HepG2 (cell line): ENCODE data around the gene S100A12. TPM values are rescaled to one million over a fixed set of nuclear protein-coding genes. Genes with fewer than 3 reads are reported as not detected.

Experiments used
- ATAC-seq: fragments of 200-7000 bp; cut with Tn5 transposase; 3 replicates; pipeline ENCODE4 v1.9.1; 2020; ENCODE audit warnings: mild to moderate bottlenecking, moderate library complexity
- BruUV-seq: library from RNA; stranded (reverse); fragments of 400-500 nt; replicated peaks from 2 replicates; lab custom pipeline; 2021; lab: Mats Ljungman, UMichigan
- CTCF ChIA-PET: fragments of 300-600 bp; formaldehyde crosslinking; extraction: SDS; loops from one replicate; lab custom pipeline; 2021; ENCODE audit warnings: low total read pairs, inconsistent platforms, low intra/inter-chr PET ratio; lab: Yijun Ruan, JAX
- POLR2A ChIA-PET: fragments of 350-600 bp; sonication (Branson Sonifier 250); formaldehyde crosslinking; loops from one replicate; lab custom pipeline; 2020; ENCODE audit warnings: antibody characterized with exemption, inconsistent platforms; lab: Yijun Ruan, JAX
- DNase-seq: peaks from one replicate; pipeline ENCODE4 v3.0.0-alpha.2; 2015; ENCODE audit warnings: low spot score
- FAIRE-seq: peaks from 3 replicates; lab custom pipeline; 2011; peaks lifted over from hg19 to GRCh38; lab: Jason Lieb, UNC
- H2AFZ ChIP-seq: one replicate; pipeline ENCODE4 v1.6.1; 2011; ENCODE audit warnings: low read length, inconsistent platforms
- H3K27ac ChIP-seq: fragments of 300-600 bp; 3 replicates; pipeline ENCODE4 v1.8.0; 2011; ENCODE audit warnings: mixed run types, mild to moderate bottlenecking, mixed read lengths, low read length, inconsistent platforms; ENCODE audit not compliant: insufficient read depth; ENCODE audit errors: extremely low read length
- H3K27me3 ChIP-seq, 2 experiments: fragments of 200-600 bp in 1 of 2; 2 replicates in 1 of 2; 3 replicates in 1 of 2; pipeline versions ENCODE4 v1.6.0 to v1.8.0; 2011; ENCODE audit warnings: low read length in 2 of 2, mild to moderate bottlenecking in 2 of 2, moderate library complexity in 2 of 2, inconsistent platforms in 1 of 2; ENCODE audit not compliant: insufficient read depth in 2 of 2, control insufficient read depth in 1 of 2
- H3K36me3 ChIP-seq, 2 experiments: fragments of 200-600 bp in 1 of 2; replicated peaks in 1 of 2; 2 replicates in 1 of 2; 3 replicates in 1 of 2; pipeline versions ENCODE4 v1.5.1 to v1.8.0; 2011; ENCODE audit warnings: low read length in 2 of 2, inconsistent platforms in 1 of 2; ENCODE audit not compliant: insufficient read depth in 2 of 2, control insufficient read depth in 1 of 2
- H3K4me1 ChIP-seq: 2 replicates; pipeline ENCODE4 v1.5.1; 2012; ENCODE audit warnings: low read length, inconsistent platforms; ENCODE audit not compliant: insufficient read depth
- H3K4me2 ChIP-seq: 2 replicates; pipeline ENCODE4 v1.6.0; 2011; ENCODE audit warnings: low read depth, low read length, inconsistent platforms
- H3K4me3 ChIP-seq, 3 experiments: fragments of 200-600 bp in 1 of 3; sonication (generic), shearing (Covaris generic) in 1 of 3; replicated peaks in 1 of 3; 2 replicates each; pipeline ENCODE4 v1.5.1; 2011 to 2016; ENCODE audit warnings: low read length in 3 of 3, inconsistent platforms in 2 of 3, low read depth in 2 of 3, mild to moderate bottlenecking in 2 of 3, control low read depth in 1 of 3, mixed read lengths in 1 of 3; ENCODE audit not compliant: insufficient read depth in 1 of 3
- H3K79me2 ChIP-seq: one replicate; pipeline ENCODE4 v1.6.1; 2011; ENCODE audit warnings: low read length, inconsistent platforms; ENCODE audit not compliant: insufficient read depth
- H3K9ac ChIP-seq: 2 replicates; pipeline ENCODE4 v1.6.0; 2011; ENCODE audit warnings: mild to moderate bottlenecking, low read depth, low read length, inconsistent platforms; ENCODE audit not compliant: insufficient read depth
- H3K9me3 ChIP-seq: 2 replicates; pipeline ENCODE4 v1.5.1; 2012; ENCODE audit warnings: mild to moderate bottlenecking, low read length
- H4K20me1 ChIP-seq: 2 replicates; pipeline ENCODE4 v1.6.0; 2011; ENCODE audit warnings: inconsistent platforms, mild to moderate bottlenecking, low read length, moderate library complexity; ENCODE audit not compliant: insufficient read depth
- PHB2 ChIP-seq: fragments of 450-650 bp; IDR thresholded peaks from 2 replicates; pipeline ENCODE4 v1.6.1; 2018; ENCODE audit not compliant: partially characterized antibody
- RAD51 ChIP-seq: fragments of 450-650 bp; IDR thresholded peaks from 2 replicates; pipeline ENCODE4 v1.6.1; 2016; ENCODE audit warnings: borderline replicate concordance
- REL ChIP-seq: sonication (generic); formaldehyde crosslinking; conservative IDR thresholded peaks from 2 replicates; pipeline ENCODE4 v1.8.0; 2022; ENCODE audit warnings: mild to moderate bottlenecking, missing genetic modification reagents, moderate library complexity
- RXRB ChIP-seq: IDR thresholded peaks from 2 replicates; pipeline ENCODE4 v1.6.1; 2016; ENCODE audit warnings: borderline replicate concordance, missing genetic modification reagents, missing compliant biosample characterization
- SMAD1 ChIP-seq: sonication (generic); formaldehyde crosslinking; IDR thresholded peaks from 2 replicates; pipeline ENCODE4 v1.4.0; 2020; ENCODE audit warnings: missing genetic modification reagents, low read depth, mild to moderate bottlenecking, borderline replicate concordance
- SUZ12 ChIP-seq: fragments of 150-350 bp; IDR thresholded peaks from 2 replicates; pipeline ENCODE4 v1.6.1; 2014; ENCODE audit warnings: low read depth, low read length
- TCF7L2 ChIP-seq: IDR thresholded peaks from 2 replicates; pipeline ENCODE4 v1.6.1; 2011; ENCODE audit warnings: mild to moderate bottlenecking, low read depth, low read length, moderate library complexity
- ZEB1 ChIP-seq: IDR thresholded peaks from 2 replicates; pipeline ENCODE4 v1.6.1; 2012; ENCODE audit warnings: mild to moderate bottlenecking, low read depth, inconsistent platforms; ENCODE audit not compliant: insufficient replicate concordance
- ZNF329 ChIP-seq: sonication (generic); formaldehyde crosslinking; IDR thresholded peaks from 2 replicates; pipeline ENCODE4 v1.9.0; 2021; ENCODE audit warnings: low read depth, mild to moderate bottlenecking, missing genetic modification reagents
- WGBS: methylation state at CpG from one replicate; pipeline ENCODE4 v1.1.6; 2017; ENCODE audit warnings: low lambda C conversion rate; 5-methylcytosine and 5-hydroxymethylcytosine counted together
- in situ Hi-C: cut with HindIII; loops from 2 replicates; pipeline ENCODE4 v1.10.0; 2017; ENCODE audit warnings: low pct_unique_long_range_greater_than_20kb; ENCODE audit not compliant: extremely low pct_ligation_motif_present
- intact Hi-C: fragments of 100-400 bp; cut with micrococcal nuclease; formaldehyde crosslinking; loops from one replicate; pipeline ENCODE4 v1.10.0; 2022; ENCODE audit not compliant: unreplicated experiment
- polyA plus RNA-seq, 8 experiments: library from polyadenylated mRNA; depleted of rRNA in 3 of 8; stranded (reverse) in 7 of 8; unstranded in 1 of 8; fragments of >200 nt; fragmentation: Illumina TruSeq in 4 of 8; extraction: Trizol in 4 of 8; gene quantifications; 2 replicates each; pipeline versions ENCODE4 v1.2.1 to v1.2.3, GENCODE V29; 2011 to 2016; ENCODE audit warnings: low read depth in 4 of 8, missing spikeins in 1 of 8, mixed read lengths in 1 of 8; ENCODE audit not compliant: insufficient read depth in 1 of 8
- total RNA-seq, 5 experiments: library from RNA; depleted of rRNA; stranded (reverse); fragments of >200 nt; fragmentation: Illumina TruSeq; extraction: Trizol; gene quantifications; 2 replicates each; pipeline ENCODE4 v1.2.3, GENCODE V29; 2016; ENCODE audit warnings: low read depth in 1 of 5
- TF ChIP-seq, protein P1 (sequence below): sonication (generic); formaldehyde crosslinking; conservative IDR thresholded peaks from 2 replicates; pipeline ENCODE4 v1.5.0; 2020; ENCODE audit warnings: missing genetic modification reagents
- TF ChIP-seq, protein P2 (sequence below): sonication (generic); formaldehyde crosslinking; IDR thresholded peaks from 2 replicates; pipeline ENCODE4 v1.4.0; 2020; ENCODE audit warnings: missing genetic modification reagents, borderline replicate concordance
- TF ChIP-seq, protein P3 (sequence below): sonication (generic); formaldehyde crosslinking; IDR thresholded peaks from 2 replicates; pipeline ENCODE4 v1.4.0; 2020; ENCODE audit warnings: mild to moderate bottlenecking, missing genetic modification reagents, borderline replicate concordance
- TF ChIP-seq, protein P4 (sequence below): IDR thresholded peaks from 2 replicates; pipeline ENCODE4 v1.6.1; 2012; ENCODE audit warnings: low read depth, low read length, improper control_type of control experiment
- TF ChIP-seq, protein P5 (sequence below): sonication (generic); formaldehyde crosslinking; IDR thresholded peaks from 2 replicates; pipeline ENCODE4 v1.4.0; 2020; ENCODE audit warnings: low read depth, mild to moderate bottlenecking, missing genetic modification reagents
- TF ChIP-seq, protein P6 (sequence below): sonication (generic); formaldehyde crosslinking; IDR thresholded peaks from 2 replicates; pipeline ENCODE4 v1.5.0; 2020; ENCODE audit warnings: missing genetic modification reagents

S100A12 gene
- total and polyA plus RNA-seq, 2 of the 13 experiments (the other 11 are each of a cell fraction or from before 2014, with no cell fraction given): not detected

DNA sequence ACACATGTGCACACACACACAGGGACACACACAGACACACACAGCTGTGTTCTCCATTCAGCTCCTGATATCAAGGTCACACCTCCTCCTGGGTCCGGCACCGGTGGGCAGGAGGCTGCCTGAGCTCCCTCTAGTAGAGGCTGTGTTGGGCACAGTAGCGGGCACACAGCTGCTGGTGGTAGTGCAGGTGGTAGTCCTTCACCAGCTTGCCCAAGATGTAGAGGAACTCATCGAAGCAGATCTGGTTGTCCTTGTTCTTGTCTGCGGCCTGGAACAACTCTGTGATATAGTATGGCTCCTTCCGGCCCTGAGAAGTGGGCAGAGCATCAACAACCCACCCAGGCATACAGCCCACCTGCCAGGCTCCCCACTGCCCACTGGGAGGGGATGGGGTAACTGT is 21.0 kb upstream of the S100A12 start:
- in situ Hi-C loops (no loop called here), intact Hi-C loops (loop anchor here (10.0 kb wide), 2 partner anchors 62 to 1002 kb away; no protein-coding TSS in a partner anchor)
- ChIA-PET POLR2A (no interaction called here), CTCF (no interaction called here)
- Histone ChIP-seq H3K4me2 (no peak overlapping the region), H3K9me3 (no peaks in the 10 kb centered on the region), H3K27me3 (peaks cover 1 to 53% of the 10 kb centered on the region in 2 experiments; a peak in 4 of 5 replicates), H3K79me2 (no peaks in the 10 kb centered on the region), H2AFZ (no peak overlapping the region), H3K36me3 (no peaks in the 10 kb centered on the region), H3K4me1 (no peaks in the 10 kb centered on the region), H3K4me3 (no peak overlapping the region), H3K9ac (no peak overlapping the region), H4K20me1 (no peaks in the 10 kb centered on the region), H3K27ac (no peak overlapping the region)
- DNase-seq (no peak), ATAC-seq (no peak), FAIRE-seq (no peak)
- no TSS peak for BruUV-seq
- WGBS: 0% methylated on average over 3 of the region's 6 CpGs
- no peak for TF ChIP-seq PHB2
- TF ChIP-seq, protein P1, sequence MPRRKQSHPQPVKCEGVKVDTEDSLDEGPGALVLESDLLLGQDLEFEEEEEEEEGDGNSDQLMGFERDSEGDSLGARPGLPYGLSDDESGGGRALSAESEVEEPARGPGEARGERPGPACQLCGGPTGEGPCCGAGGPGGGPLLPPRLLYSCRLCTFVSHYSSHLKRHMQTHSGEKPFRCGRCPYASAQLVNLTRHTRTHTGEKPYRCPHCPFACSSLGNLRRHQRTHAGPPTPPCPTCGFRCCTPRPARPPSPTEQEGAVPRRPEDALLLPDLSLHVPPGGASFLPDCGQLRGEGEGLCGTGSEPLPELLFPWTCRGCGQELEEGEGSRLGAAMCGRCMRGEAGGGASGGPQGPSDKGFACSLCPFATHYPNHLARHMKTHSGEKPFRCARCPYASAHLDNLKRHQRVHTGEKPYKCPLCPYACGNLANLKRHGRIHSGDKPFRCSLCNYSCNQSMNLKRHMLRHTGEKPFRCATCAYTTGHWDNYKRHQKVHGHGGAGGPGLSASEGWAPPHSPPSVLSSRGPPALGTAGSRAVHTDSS (CRISPR knock-in tag): no peak
- TF ChIP-seq, protein P2, sequence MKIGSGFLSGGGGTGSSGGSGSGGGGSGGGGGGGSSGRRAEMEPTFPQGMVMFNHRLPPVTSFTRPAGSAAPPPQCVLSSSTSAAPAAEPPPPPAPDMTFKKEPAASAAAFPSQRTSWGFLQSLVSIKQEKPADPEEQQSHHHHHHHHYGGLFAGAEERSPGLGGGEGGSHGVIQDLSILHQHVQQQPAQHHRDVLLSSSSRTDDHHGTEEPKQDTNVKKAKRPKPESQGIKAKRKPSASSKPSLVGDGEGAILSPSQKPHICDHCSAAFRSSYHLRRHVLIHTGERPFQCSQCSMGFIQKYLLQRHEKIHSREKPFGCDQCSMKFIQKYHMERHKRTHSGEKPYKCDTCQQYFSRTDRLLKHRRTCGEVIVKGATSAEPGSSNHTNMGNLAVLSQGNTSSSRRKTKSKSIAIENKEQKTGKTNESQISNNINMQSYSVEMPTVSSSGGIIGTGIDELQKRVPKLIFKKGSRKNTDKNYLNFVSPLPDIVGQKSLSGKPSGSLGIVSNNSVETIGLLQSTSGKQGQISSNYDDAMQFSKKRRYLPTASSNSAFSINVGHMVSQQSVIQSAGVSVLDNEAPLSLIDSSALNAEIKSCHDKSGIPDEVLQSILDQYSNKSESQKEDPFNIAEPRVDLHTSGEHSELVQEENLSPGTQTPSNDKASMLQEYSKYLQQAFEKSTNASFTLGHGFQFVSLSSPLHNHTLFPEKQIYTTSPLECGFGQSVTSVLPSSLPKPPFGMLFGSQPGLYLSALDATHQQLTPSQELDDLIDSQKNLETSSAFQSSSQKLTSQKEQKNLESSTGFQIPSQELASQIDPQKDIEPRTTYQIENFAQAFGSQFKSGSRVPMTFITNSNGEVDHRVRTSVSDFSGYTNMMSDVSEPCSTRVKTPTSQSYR: no peak
- TF ChIP-seq, protein P3, sequence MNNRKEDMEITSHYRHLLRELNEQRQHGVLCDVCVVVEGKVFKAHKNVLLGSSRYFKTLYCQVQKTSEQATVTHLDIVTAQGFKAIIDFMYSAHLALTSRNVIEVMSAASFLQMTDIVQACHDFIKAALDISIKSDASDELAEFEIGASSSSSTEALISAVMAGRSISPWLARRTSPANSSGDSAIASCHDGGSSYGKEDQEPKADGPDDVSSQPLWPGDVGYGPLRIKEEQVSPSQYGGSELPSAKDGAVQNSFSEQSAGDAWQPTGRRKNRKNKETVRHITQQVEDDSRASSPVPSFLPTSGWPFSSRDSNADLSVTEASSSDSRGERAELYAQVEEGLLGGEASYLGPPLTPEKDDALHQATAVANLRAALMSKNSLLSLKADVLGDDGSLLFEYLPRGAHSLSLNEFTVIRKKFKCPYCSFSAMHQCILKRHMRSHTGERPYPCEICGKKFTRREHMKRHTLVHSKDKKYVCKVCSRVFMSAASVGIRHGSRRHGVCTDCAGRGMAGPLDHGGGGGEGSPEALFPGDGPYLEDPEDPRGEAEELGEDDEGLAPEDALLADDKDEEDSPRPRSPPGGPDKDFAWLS (CRISPR knock-in tag): no peak
- no peak for TF ChIP-seq SUZ12
- TF ChIP-seq TCF7L2: no peak
- TF ChIP-seq, protein P4, sequence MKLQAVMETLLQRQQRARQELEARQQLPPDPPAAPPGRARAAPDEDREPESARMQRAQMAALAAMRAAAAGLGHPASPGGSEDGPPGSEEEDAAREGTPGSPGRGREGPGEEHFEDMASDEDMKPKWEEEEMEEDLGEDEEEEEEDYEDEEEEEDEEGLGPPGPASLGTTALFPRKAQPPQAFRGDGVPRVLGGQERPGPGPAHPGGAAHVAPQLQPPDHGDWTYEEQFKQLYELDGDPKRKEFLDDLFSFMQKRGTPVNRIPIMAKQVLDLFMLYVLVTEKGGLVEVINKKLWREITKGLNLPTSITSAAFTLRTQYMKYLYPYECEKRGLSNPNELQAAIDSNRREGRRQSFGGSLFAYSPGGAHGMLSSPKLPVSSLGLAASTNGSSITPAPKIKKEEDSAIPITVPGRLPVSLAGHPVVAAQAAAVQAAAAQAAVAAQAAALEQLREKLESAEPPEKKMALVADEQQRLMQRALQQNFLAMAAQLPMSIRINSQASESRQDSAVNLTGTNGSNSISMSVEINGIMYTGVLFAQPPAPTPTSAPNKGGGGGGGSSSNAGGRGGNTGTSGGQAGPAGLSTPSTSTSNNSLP: no peak
- TF ChIP-seq, protein P5, sequence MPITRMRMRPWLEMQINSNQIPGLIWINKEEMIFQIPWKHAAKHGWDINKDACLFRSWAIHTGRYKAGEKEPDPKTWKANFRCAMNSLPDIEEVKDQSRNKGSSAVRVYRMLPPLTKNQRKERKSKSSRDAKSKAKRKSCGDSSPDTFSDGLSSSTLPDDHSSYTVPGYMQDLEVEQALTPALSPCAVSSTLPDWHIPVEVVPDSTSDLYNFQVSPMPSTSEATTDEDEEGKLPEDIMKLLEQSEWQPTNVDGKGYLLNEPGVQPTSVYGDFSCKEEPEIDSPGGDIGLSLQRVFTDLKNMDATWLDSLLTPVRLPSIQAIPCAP (CRISPR knock-in tag): no peak
- TF ChIP-seq, protein P6, sequence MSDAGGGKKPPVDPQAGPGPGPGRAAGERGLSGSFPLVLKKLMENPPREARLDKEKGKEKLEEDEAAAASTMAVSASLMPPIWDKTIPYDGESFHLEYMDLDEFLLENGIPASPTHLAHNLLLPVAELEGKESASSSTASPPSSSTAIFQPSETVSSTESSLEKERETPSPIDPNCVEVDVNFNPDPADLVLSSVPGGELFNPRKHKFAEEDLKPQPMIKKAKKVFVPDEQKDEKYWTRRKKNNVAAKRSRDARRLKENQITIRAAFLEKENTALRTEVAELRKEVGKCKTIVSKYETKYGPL (CRISPR knock-in tag): no peak
- TF ChIP-seq RAD51: no peak
- no peak for TF ChIP-seq REL (CRISPR knock-in tag)
- no peak for TF ChIP-seq SMAD1 (CRISPR knock-in tag)
- TF ChIP-seq RXRB: no peak
- no peak for TF ChIP-seq ZEB1
- TF ChIP-seq ZNF329: no peak
